ENCODE measurements around the gene CNOT4.

GRCh38 chr7:135409845-135410542 lies 99.9 kb downstream of the CNOT4 start:
- TF ChIP-seq BACH2 (CRISPR knock-in tag; IDR thresholded peaks at IDR 0.05; ENCODE audit: borderline replicate concordance) (no peak), ZNF70 (CRISPR knock-in tag; IDR thresholded peaks at IDR 0.05) (no peak)
